Peyer's patch (tissue), 4 donors: ENCODE data around the gene SCN9A. TPM values are rescaled to one million over a fixed set of nuclear protein-coding genes. Genes with fewer than 3 reads are reported as not detected.

ENCODE experiments used
- DNase-seq, 3 donors: peaks; one replicate each; pipeline ENCODE4 v3.0.0-alpha.2; 2017 to 2019
- H3K27ac ChIP-seq, 4 donors: fragments of 200-600 bp; sonication (generic); one replicate each; pipeline ENCODE4 v1.5.1; 2016 to 2019
- H3K27me3 ChIP-seq, 2 donors: fragments of 200-600 bp; sonication (generic); one replicate each; pipeline ENCODE4 v1.5.1; 2019
- H3K36me3 ChIP-seq, 3 donors: fragments of 200-600 bp; sonication (generic); one replicate each; pipeline ENCODE4 v1.5.1; 2016 to 2019
- H3K4me1 ChIP-seq, 4 donors: fragments of 200-600 bp; sonication (generic); one replicate each; pipeline ENCODE4 v1.5.1; 2016 to 2019
- H3K4me3 ChIP-seq, 4 donors: fragments of 200-600 bp; sonication (generic); 1 replicate in 3 of 4; 2 replicates in 1 of 4; pipeline ENCODE4 v1.5.1; 2016 to 2019; ENCODE audit warnings: mild to moderate bottlenecking in 1 of 4
- H3K9me3 ChIP-seq, 4 donors: fragments of 200-600 bp; sonication (generic); one replicate each; pipeline ENCODE4 v1.5.1; 2016 to 2019; ENCODE audit warnings: mild to moderate bottlenecking in 1 of 4
- POLR2A ChIP-seq, 2 donors: fragments of 450-650 bp; IDR thresholded peaks; one replicate each; pipeline ENCODE4 v1.5.1; 2017; ENCODE audit warnings: antibody characterized with exemption in 2 of 2, mild to moderate bottlenecking in 2 of 2, moderate library complexity in 2 of 2
- total RNA-seq, 4 donors: library from RNA; depleted of rRNA; stranded (reverse); fragments of >200 nt; gene quantifications; one replicate each; pipeline ENCODE4 v1.1.0, GENCODE V29; 2016
- TF ChIP-seq, protein P1 (sequence below), 6 experiments: fragments of 450-650 bp in 4 of 6; fragments of 200-600 bp in 2 of 6; sonication (generic) in 1 of 6; IDR thresholded peaks; one replicate each; pipeline ENCODE4 v1.5.1; 2017 to 2019; ENCODE audit warnings: antibody characterized with exemption in 6 of 6, mild to moderate bottlenecking in 3 of 6, moderate library complexity in 1 of 6

SCN9A gene
- total RNA-seq, 4 donors from 2014 or later = 7.5 to 19.8 (median 8.7) TPM

GRCh38 chr2:166373951-166374350 is 1.8 kb downstream of the SCN9A start:
- Histone ChIP-seq H3K4me1 (no peaks in the 10 kb centered on the region), H3K4me3 (no peak overlapping the region), H3K9me3 (no peaks in the 10 kb centered on the region), H3K27ac (no peak overlapping the region), H3K36me3 (no peaks in the 10 kb centered on the region), H3K27me3 (no peaks in the 10 kb centered on the region)
- no peak for DNase-seq
- TF ChIP-seq, protein P1, sequence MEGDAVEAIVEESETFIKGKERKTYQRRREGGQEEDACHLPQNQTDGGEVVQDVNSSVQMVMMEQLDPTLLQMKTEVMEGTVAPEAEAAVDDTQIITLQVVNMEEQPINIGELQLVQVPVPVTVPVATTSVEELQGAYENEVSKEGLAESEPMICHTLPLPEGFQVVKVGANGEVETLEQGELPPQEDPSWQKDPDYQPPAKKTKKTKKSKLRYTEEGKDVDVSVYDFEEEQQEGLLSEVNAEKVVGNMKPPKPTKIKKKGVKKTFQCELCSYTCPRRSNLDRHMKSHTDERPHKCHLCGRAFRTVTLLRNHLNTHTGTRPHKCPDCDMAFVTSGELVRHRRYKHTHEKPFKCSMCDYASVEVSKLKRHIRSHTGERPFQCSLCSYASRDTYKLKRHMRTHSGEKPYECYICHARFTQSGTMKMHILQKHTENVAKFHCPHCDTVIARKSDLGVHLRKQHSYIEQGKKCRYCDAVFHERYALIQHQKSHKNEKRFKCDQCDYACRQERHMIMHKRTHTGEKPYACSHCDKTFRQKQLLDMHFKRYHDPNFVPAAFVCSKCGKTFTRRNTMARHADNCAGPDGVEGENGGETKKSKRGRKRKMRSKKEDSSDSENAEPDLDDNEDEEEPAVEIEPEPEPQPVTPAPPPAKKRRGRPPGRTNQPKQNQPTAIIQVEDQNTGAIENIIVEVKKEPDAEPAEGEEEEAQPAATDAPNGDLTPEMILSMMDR (IDR thresholded peaks at IDR 0.05) = no peak
- TF ChIP-seq POLR2A (IDR thresholded peaks at IDR 0.05) = no peak

DNA sequence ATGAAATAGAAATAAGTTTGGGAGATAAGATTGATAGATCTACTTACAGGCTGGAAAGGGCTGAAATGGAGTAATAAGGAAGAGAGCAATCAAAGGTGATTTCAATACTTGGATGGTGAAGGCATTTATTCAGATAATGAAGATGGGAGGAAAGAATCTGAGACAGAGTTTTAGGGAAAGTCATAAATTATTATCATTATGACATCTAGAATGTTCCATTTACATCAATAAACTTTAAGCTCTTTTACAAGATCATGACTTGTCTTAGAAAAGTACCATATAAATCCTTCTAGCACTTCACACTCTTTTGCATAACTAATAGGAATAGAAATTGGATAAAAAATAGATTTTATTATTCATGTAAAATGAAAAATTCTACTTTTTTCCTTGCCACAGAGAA is 2.2 kb downstream of the SCN9A start:
- Histone ChIP-seq H3K4me3 (no peak overlapping the region), H3K27me3 (no peaks in the 10 kb centered on the region)
- TF ChIP-seq, protein P1 (IDR thresholded peaks at IDR 0.05) = no peak
- no peak for TF ChIP-seq POLR2A (IDR thresholded peaks at IDR 0.05)

DNA sequence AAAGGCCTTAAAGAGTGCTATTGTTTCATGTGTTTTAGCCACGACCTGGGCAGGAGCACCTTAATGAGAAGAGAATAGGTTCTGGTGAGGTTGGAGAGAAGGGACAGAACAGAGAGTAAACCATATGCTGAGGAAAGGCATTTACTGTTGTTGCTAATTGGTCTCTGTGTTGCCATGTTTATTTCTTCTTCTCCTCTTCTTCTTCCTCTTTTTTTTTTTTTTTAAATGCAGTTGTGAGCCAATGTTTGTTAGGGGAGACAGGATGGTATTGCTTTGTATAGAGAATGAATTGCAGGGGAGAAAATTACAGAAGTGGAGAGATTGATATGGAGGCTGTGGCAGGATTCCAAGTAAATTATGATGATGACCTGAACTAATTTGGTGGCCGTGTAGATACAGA is 2.6 kb downstream of the SCN9A start:
- no peak for DNase-seq
- TF ChIP-seq, protein P1 (IDR thresholded peaks at IDR 0.05) = no peak
- no peak for TF ChIP-seq POLR2A (IDR thresholded peaks at IDR 0.05)
- H3K9me3 ChIP-seq = no peaks in the 10 kb centered on the region
- no peak overlapping the region for H3K4me3 ChIP-seq
- no peaks in the 10 kb centered on the region for H3K4me1 ChIP-seq
- H3K36me3 ChIP-seq = no peaks in the 10 kb centered on the region
- no peaks in the 10 kb centered on the region for H3K27me3 ChIP-seq
- H3K27ac ChIP-seq = no peak overlapping the region

More for the DNA sequence above, 2.2 kb downstream of the SCN9A start:
- no peak for DNase-seq
- Histone ChIP-seq H3K9me3 (no peaks in the 10 kb centered on the region), H3K36me3 (no peaks in the 10 kb centered on the region), H3K27ac (no peak overlapping the region), H3K4me1 (no peaks in the 10 kb centered on the region)

DNA sequence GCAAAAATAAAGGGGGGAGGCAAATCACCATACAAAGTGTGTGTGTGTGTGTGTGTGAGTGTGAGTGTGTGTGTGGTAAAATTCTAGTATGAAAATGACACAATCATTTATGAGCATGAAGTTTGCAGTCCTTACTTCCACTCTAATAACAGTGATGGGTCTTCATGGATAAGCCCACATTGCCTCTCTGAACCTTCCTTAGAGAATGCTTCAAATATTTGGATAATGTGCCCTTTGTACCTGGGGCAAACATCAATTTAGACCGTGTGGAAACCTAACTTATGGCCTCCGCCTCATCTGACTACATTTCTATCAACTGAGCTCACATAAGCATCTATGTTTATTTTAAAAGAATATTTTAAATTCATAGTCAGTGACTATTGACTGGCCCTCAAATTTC is 3.7 kb downstream of the SCN9A start:
- TF ChIP-seq, protein P1 (IDR thresholded peaks at IDR 0.05) = no peak
- TF ChIP-seq POLR2A (IDR thresholded peaks at IDR 0.05) = no peak
- Histone ChIP-seq H3K4me3 (no peak overlapping the region), H3K27ac (no peak overlapping the region), H3K27me3 (no peaks in the 10 kb centered on the region), H3K4me1 (no peaks in the 10 kb centered on the region), H3K36me3 (no peaks in the 10 kb centered on the region), H3K9me3 (no peaks in the 10 kb centered on the region)
- DNase-seq = no peak

- H3K27me3 ChIP-seq = no peaks in the 10 kb centered on the region
- H3K4me3 ChIP-seq = no peak overlapping the region
- H3K9me3 ChIP-seq = no peaks in the 10 kb centered on the region
- TF ChIP-seq, protein P1 (IDR thresholded peaks at IDR 0.05) = no peak
- no peak for TF ChIP-seq POLR2A (IDR thresholded peaks at IDR 0.05)
- no peak overlapping the region for H3K27ac ChIP-seq
- H3K36me3 ChIP-seq = no peaks in the 10 kb centered on the region
- DNase-seq = no peak
- no peaks in the 10 kb centered on the region for H3K4me1 ChIP-seq
Observed at GRCh38 chr2:166365803-166366420, 9.8 kb downstream of the SCN9A start.

- H3K4me1 ChIP-seq = no peaks in the 10 kb centered on the region
- H3K36me3 ChIP-seq = no peaks in the 10 kb centered on the region
- H3K27ac ChIP-seq = no peak overlapping the region
Observed at GRCh38 chr2:166365239-166365638, 10.5 kb downstream of the SCN9A start.

More at GRCh38 chr2:166365239-166365638, 10.5 kb downstream of the SCN9A start:
- Histone ChIP-seq H3K4me3 (no peak overlapping the region), H3K27me3 (no peaks in the 10 kb centered on the region), H3K9me3 (no peaks in the 10 kb centered on the region)
- no peak for DNase-seq
- TF ChIP-seq POLR2A (IDR thresholded peaks at IDR 0.05) = no peak
- TF ChIP-seq, protein P1 (IDR thresholded peaks at IDR 0.05) = no peak
